ENCODE measurements around the gene ATP5ME.

The ATP5ME gene

GRCh38 chr4:710916-711315 is 36.8 kb upstream of the ATP5ME start:
- H3K27me3 ChIP-seq (replicated peaks) = no peaks in the 10 kb centered on the region
- no peak overlapping the region for H3K4me3 ChIP-seq (ENCODE audit: low read depth, low read length)
- DNase-seq = no peak
- no peak for TF ChIP-seq CTCF (IDR thresholded peaks at IDR 0.05; ENCODE audit: low read depth, low read length, missing control alignments)
- H3K36me3 ChIP-seq (replicated peaks) = peaks cover 11% of the 10 kb centered on the region
- in situ Hi-C loops (cut with HindIII; ENCODE audit: low pct_ligation_motif_present, low sequenced_read_pairs) = no loop called here
- no peak overlapping the region for H3K27ac ChIP-seq

- TF ChIP-seq CTCF (IDR thresholded peaks at IDR 0.05; ENCODE audit: low read depth, low read length, missing control alignments) = no peak
- in situ Hi-C loops (cut with HindIII; ENCODE audit: low pct_ligation_motif_present, low sequenced_read_pairs) = no loop called here
- no peak for DNase-seq
Measured at GRCh38 chr4:710116-710515, 36.0 kb upstream of the ATP5ME start.

GRCh38 chr4:709348-709747 is 35.3 kb upstream of the ATP5ME start:
- TF ChIP-seq CTCF (IDR thresholded peaks at IDR 0.05; ENCODE audit: low read depth, low read length, missing control alignments) = no peak
- H3K27ac ChIP-seq = no peak overlapping the region
- H3K27me3 ChIP-seq (replicated peaks) = no peaks in the 10 kb centered on the region
- no peak overlapping the region for H3K4me3 ChIP-seq (ENCODE audit: low read depth, low read length)
- DNase-seq = no peak
- in situ Hi-C loops (cut with HindIII; ENCODE audit: low pct_ligation_motif_present, low sequenced_read_pairs) = no loop called here
- H3K36me3 ChIP-seq (replicated peaks) = peaks cover 11% of the 10 kb centered on the region

More at GRCh38 chr4:710116-710515, 36.0 kb upstream of the ATP5ME start:
- H3K27me3 ChIP-seq (replicated peaks) = no peaks in the 10 kb centered on the region
- H3K36me3 ChIP-seq (replicated peaks) = peaks cover 14% of the 10 kb centered on the region
- H3K4me3 ChIP-seq (ENCODE audit: low read depth, low read length) = no peak overlapping the region
- H3K27ac ChIP-seq = no peak overlapping the region

GRCh38 chr4:708631-708933 is 34.5 kb upstream of the ATP5ME start:
- in situ Hi-C loops (cut with HindIII; ENCODE audit: low pct_ligation_motif_present, low sequenced_read_pairs) = no loop called here
- no peak overlapping the region for H3K4me3 ChIP-seq (ENCODE audit: low read depth, low read length)
- no peak for TF ChIP-seq CTCF (IDR thresholded peaks at IDR 0.05; ENCODE audit: low read depth, low read length, missing control alignments)
- no peaks in the 10 kb centered on the region for H3K27me3 ChIP-seq (replicated peaks)
- H3K36me3 ChIP-seq (replicated peaks) = peaks cover 7% of the 10 kb centered on the region
- no peak overlapping the region for H3K27ac ChIP-seq
- DNase-seq = no peak

GRCh38 chr4:707929-708630 is 34.0 kb upstream of the ATP5ME start:
- H3K27ac ChIP-seq = no peak overlapping the region
- in situ Hi-C loops (cut with HindIII; ENCODE audit: low pct_ligation_motif_present, low sequenced_read_pairs) = no loop called here
- no peak overlapping the region for H3K4me3 ChIP-seq (ENCODE audit: low read depth, low read length)
- no peak for TF ChIP-seq CTCF (IDR thresholded peaks at IDR 0.05; ENCODE audit: low read depth, low read length, missing control alignments)
- no peaks in the 10 kb centered on the region for H3K27me3 ChIP-seq (replicated peaks)
- peaks cover 7% of the 10 kb centered on the region for H3K36me3 ChIP-seq (replicated peaks)
- no peak for DNase-seq
